DMS79 treated with DMSO at 0.1 percent for 48 hours (cell line): ENCODE results near the gene SSX2IP.
"Not testable (repeated sequence)": the region's sequence is repeated elsewhere in the genome, so short reads cannot be mapped to it uniquely, and the experiment has no call there.

Source experiments
- DNase-seq: peaks from one replicate; lab custom pipeline; 2025; lab: John Stamatoyannopoulos, UW

The SSX2IP gene

GRCh38 chr1:84617349-84617748 is 72.9 kb downstream of the SSX2IP start:
- DNase-seq, result no peak

DNA sequence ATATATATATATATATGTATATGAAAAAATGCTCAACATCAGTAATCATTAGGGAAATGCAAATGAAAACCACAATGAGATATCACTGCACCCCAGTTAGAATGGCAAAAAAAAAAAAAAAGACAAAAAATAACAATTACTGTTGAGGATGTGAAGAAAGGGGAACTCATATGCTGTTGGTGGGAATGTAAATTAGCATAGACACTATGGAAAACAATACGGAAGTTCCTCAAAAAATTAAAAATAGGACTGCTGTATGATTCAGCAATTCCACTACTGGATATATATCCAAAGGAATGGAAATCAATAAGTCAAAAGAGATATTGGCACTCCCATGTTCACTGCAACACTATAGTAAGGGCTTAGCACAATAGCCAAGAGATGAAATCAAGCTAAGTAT is 74.5 kb downstream of the SSX2IP start:
- no peak for DNase-seq

DNA sequence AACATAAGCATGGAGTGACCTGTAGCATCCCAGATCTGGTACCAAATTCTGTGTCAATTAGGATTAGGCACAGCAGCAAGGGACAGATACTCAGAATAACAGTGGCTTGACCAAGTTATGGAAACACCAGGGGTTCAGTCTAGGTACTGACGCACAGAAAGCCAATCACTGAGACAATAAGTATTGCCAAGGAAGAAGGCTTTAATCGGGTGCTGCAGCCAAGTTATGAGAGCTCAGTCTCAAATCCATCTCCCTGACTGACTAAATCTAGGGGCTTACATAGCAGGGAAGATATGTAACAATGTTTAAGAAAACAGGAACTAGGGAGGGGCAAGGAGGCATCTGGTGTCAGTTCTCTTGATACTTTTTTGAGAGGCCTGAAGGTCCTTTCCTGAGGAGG is 76.4 kb downstream of the SSX2IP start:
- no peak for DNase-seq

GRCh38 chr1:84613026-84613425 is 77.2 kb downstream of the SSX2IP start:
- DNase-seq, result no peak

GRCh38 chr1:84611796-84612195 is 78.5 kb downstream of the SSX2IP start:
- DNase-seq, result no peak

DNA sequence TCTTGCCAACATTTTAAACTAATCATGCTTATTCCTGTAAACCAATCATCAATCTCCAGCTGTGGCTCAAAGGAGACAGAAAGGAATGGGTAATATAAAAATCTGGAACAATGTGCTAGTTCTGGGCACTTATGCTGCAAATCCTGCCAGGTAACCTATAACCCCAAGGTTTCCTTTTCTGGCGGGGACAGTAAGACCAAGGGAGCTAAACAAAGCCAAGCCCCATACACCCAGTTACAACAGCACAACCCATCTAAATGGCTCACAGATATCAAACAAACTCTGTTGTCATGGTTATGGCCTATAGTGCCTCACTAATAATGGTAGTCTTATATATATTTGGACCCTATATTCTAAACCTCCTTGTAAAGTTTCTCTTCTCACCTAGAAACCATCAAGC is 79.2 kb downstream of the SSX2IP start:
- DNase-seq, result no peak

DNA sequence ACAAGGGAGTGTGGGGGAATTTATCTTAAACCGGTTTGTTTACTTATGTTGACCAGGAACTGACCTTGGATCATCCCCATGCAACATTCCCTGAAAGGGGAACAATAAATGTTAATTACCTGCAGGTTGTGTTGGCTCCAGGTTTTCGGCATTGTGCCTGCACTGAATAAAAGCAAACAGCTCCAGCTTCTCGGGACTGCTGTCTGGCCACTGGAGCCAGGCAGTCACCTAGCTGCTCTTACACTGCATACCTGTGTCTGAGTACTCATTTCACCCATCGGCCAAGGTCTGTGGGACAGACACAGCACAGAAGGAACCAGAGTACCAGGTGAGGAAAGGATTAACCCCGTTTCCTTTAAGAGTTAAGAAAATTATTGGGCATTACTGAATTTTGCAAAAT is 83.3 kb downstream of the SSX2IP start:
- no peak for DNase-seq

- no peak for DNase-seq
Observed at GRCh38 chr1:84605157-84605556, 85.1 kb downstream of the SSX2IP start.

- DNase-seq, result no peak
Observed at GRCh38 chr1:84603941-84604830, 86.1 kb downstream of the SSX2IP start.

- no peak for DNase-seq
Observed at GRCh38 chr1:84603223-84603622, 87.0 kb downstream of the SSX2IP start.

GRCh38 chr1:84600796-84601195 is 89.5 kb downstream of the SSX2IP start:
- DNase-seq, result no peak

GRCh38 chr1:84598846-84599741 is 91.2 kb downstream of the SSX2IP start:
- DNase-seq, result no peak

- no peak for DNase-seq
Observed at GRCh38 chr1:84598418-84598817, 91.8 kb downstream of the SSX2IP start.

GRCh38 chr1:84597011-84597410 is 93.2 kb downstream of the SSX2IP start:
- DNase-seq, result no peak

- not testable (repeated sequence) for DNase-seq
Observed at GRCh38 chr1:84594959-84595358, 95.3 kb downstream of the SSX2IP start.
